ENCODE data around the gene LSM14A. TPM values are rescaled to one million over a fixed set of nuclear protein-coding genes. Genes with fewer than 3 reads are reported as not detected.
"Not testable (repeated sequence)": the region's sequence is repeated elsewhere in the genome, so short reads cannot be mapped to it uniquely, and the experiment has no call there.

The LSM14A gene
- total RNA-seq, 1 donor from 2014 or later = 66.6 TPM

DNA sequence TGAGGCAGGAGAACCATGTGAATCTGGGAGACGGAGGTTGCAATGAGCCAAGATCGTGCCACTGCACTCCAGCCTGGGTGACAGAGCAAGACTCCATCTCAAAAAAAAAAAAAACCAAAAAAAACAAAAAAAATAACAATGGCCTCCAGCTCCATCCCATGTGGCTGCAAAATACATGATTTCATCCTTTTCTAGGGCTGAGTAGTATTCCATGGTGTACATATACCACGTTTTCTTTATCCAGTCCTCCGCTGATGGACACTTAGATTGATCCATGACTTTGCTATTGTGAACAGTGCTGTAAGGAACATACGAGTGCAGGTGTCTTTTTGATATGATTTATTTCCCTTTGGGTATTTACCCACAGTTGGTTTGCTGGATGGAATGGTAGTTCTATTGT lies 20.9 kb upstream of the LSM14A start:
- ATAC-seq = no peak
- DNase-seq = no peak
- intact Hi-C loops (cut with micrococcal nuclease) = no loop called here

GRCh38 chr19:34154401-34154800 lies 17.9 kb upstream of the LSM14A start:
- DNase-seq (no peak), ATAC-seq (no peak)
- intact Hi-C loops (cut with micrococcal nuclease) = no loop called here

DNA sequence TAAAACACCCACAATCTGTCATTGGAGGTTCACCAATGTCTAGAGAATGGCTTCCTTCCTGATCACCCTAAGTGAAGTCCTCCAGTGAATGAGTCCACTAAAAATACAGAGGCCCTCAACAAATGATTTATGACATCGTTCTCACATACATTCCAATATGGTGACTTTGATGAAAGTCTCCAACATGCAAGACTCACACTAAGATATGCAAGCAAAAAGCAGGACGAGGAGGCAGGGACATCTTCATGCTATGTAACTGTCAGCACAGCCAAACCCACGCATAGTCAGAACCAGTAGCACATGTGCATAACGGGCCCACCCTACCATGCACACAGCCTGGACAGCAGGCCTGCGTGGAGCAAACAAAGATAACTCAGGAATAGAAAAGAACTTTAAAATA lies 16.6 kb upstream of the LSM14A start:
- DNase-seq (no peak), ATAC-seq (no peak)
- intact Hi-C loops (cut with micrococcal nuclease) = no loop called here

GRCh38 chr19:34158966-34159365 lies 13.3 kb upstream of the LSM14A start:
- DNase-seq; ATAC-seq; intact Hi-C loops (cut with micrococcal nuclease): not testable (repeated sequence)

DNA sequence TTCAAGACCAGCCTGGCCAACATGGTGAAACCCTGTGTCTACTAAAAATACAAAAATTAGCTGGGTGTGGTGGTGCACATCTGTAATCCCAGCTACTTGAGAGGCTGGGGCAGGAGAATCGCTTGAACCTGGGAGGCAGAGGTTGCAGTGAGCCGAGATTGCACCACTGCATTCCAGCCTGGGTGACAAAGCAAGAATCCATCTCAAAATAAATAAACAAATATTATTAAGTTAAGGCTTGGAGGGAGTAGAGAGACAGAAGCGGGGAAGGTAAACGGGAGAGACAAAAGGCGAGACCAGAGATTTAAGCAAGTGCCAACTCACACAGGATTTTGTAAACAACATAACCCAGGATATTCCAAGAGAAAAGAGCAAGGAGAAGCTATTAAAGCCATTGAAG lies 12.8 kb upstream of the LSM14A start:
- intact Hi-C loops (cut with micrococcal nuclease); DNase-seq; ATAC-seq: not testable (repeated sequence)

DNA sequence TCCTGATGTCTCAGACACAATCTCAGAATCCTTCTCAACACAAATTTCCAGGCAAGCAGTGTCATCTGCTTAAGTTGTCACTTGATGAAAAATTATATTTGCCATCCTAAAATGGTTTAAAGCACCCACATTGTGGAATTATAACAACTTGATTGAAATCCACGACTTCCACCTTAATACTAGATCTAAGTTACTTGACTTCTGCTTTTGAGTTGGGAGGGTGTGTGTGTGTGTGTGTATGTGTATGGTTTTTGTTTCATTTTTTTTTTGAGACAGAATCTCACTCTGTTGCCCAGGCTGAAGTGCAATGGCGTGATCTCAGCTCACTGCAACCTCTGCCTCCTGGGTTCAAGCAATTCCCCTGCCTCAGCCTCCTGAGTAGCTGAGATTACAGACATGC lies 10.4 kb upstream of the LSM14A start:
- ATAC-seq; intact Hi-C loops (cut with micrococcal nuclease); DNase-seq: not testable (repeated sequence)

- no peak for DNase-seq
- no peak for ATAC-seq
- intact Hi-C loops (cut with micrococcal nuclease) = no loop called here
Measured at GRCh38 chr19:34165295-34165738, 7.0 kb upstream of the LSM14A start.

- intact Hi-C loops (cut with micrococcal nuclease); ATAC-seq: not testable (repeated sequence)
Measured at GRCh38 chr19:34169475-34170199, 2.7 kb upstream of the LSM14A start.

GRCh38 chr19:34171539-34171876 lies 796 bp upstream of the LSM14A start:
- intact Hi-C loops (cut with micrococcal nuclease) = no loop called here
- DNase-seq (no peak), ATAC-seq (no peak)

More at GRCh38 chr19:34169475-34170199, 2.7 kb upstream of the LSM14A start:
- DNase-seq = not testable (repeated sequence)

DNA sequence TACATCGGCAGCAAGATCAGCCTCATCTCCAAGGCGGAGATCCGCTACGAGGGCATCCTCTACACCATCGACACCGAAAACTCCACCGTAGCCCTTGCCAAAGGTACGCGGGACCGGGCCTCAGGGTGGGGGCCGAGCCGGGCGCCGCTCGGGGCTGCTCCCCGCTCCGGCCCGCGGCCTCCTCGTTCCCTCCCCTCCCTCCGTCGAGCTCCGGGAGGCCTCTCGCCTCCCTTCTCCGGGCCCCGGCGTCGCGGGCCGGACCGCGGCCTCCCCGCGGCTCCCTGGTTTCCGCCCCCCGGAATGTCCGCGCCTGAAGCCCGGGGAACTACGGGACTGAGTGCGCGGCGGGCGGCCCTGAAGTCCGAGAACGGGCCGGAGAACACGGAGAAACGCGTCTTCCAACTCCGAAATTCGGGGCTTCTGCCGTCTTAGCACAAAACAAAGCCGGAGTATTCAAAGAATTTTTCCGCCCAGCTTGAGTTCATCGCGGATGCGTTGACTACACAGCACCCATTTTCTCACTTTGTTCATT lies 423 bp downstream of the LSM14A start:
- ATAC-seq = peak; percentile 66
- intact Hi-C loops (cut with micrococcal nuclease) = no loop called here
- peak; percentile 49 for DNase-seq

GRCh38 chr19:34173193-34173956 lies 1.1 kb downstream of the LSM14A start:
- intact Hi-C loops (cut with micrococcal nuclease) = no loop called here
- ATAC-seq (peak; percentile 7), DNase-seq (no peak)

DNA sequence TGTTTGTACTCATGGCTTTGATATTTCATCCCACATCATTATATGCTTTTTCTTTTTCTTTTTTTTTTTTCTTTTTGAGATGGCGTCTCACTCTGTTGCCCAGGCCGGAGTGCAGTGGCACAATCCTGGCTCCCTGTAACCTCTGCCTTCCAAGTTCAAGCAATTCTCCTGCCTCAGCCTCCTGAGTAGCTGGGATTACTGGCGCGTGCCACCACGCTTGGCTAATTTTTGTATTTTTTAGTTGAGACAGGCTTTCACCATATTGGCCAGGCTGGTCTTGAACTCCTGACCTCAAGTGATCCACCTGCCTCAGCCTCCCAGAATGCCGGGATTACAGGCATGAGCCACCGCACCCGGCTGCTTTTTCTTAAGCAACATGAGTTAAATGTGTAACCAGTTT lies 2.9 kb downstream of the LSM14A start:
- ATAC-seq; intact Hi-C loops (cut with micrococcal nuclease); DNase-seq: not testable (repeated sequence)

- ATAC-seq = no peak
- intact Hi-C loops (cut with micrococcal nuclease) = no loop called here
- no peak for DNase-seq
Measured at GRCh38 chr19:34176581-34176980, 4.3 kb downstream of the LSM14A start.

- intact Hi-C loops (cut with micrococcal nuclease) = no loop called here
- DNase-seq (no peak), ATAC-seq (no peak)
Measured at GRCh38 chr19:34178274-34178610, 5.9 kb downstream of the LSM14A start.

DNA sequence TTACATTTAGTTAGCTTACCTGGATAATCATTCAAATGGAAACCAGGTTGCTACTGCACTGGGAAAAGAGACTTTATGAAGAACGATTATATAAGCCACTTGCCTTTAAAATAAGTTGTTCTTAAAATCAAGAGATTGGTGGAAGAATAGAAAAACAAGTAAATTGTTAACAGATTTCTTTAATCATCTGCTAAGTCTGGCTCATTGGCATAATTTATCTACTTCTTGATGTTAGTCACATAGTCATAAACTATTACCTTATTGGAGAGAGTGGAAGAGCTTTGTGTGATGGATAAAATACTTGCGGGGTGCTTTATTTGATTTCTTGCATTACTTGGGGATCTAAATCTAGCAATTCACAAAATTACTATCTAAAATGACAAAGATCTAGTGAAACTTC lies 6.8 kb downstream of the LSM14A start:
- intact Hi-C loops (cut with micrococcal nuclease) = no loop called here
- ATAC-seq (no peak), DNase-seq (no peak)

GRCh38 chr19:34180273-34180672 lies 8.0 kb downstream of the LSM14A start:
- intact Hi-C loops (cut with micrococcal nuclease) = no loop called here
- ATAC-seq = no peak
- no peak for DNase-seq

- ATAC-seq = no peak
Measured at GRCh38 chr19:34180709-34181108, 8.4 kb downstream of the LSM14A start.

DNA sequence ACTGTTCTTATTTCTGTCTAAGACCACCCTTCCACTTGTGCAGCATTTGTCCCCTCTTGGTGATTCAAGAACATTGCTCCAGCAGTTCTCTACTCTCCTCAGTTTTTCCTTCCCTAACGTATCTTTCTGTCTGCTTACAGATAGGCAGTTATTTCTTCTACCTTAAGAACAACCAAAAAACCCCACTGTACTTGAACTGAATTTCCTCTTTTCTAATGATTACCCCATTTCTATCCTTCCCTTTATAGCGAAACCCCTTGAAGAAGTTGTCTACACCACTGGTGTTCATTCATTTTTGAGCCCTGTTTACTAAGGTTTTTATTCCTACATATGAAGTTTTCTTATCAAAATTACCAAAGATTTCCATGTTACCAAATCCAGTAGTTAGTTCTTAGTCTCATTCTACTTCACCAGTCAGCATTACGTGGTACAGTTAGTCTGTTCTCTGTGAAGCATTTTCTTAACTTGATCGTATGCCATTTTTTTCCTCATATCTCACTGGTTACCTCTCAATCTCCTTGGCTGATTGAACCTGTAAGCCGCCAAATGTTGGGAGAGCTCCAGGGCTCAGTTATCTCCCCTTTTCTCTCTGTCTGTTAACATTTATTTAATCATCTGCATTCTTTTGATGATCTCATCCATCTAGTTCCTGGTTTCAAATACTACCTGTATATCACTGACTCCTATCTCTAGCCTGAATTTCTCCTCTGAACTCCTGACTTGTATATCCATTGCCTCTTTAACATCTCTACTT lies 9.0 kb downstream of the LSM14A start:
- DNase-seq (no peak), ATAC-seq (no peak)
- intact Hi-C loops (cut with micrococcal nuclease) = no loop called here

More at GRCh38 chr19:34180709-34181108, 8.4 kb downstream of the LSM14A start:
- DNase-seq = no peak
- intact Hi-C loops (cut with micrococcal nuclease) = no loop called here

- DNase-seq (no peak), ATAC-seq (no peak)
- intact Hi-C loops (cut with micrococcal nuclease) = no loop called here
Measured at GRCh38 chr19:34182125-34182524, 9.8 kb downstream of the LSM14A start.
